ENCODE measurements around the gene C9orf40.

DNA sequence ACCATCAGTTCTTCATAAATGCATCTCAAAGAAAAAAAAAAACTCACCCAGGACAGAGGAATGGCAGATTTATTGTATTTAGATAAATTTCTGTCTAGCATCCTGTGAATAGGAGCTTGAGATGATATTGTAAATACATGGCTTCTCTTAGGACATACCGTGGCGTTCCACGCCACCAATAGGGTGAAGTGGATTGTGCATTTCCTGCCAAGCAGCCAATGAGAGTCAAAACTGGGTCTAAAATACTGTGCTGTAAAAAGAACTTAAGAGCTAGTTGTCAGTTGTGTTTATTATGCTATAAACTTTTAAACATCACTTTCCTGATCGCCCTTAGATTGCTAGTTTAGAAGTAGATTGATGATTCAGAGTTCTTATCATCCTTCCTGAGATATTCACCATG is 44.0 kb downstream of the C9orf40 start:
- TF ChIP-seq, protein P1, sequence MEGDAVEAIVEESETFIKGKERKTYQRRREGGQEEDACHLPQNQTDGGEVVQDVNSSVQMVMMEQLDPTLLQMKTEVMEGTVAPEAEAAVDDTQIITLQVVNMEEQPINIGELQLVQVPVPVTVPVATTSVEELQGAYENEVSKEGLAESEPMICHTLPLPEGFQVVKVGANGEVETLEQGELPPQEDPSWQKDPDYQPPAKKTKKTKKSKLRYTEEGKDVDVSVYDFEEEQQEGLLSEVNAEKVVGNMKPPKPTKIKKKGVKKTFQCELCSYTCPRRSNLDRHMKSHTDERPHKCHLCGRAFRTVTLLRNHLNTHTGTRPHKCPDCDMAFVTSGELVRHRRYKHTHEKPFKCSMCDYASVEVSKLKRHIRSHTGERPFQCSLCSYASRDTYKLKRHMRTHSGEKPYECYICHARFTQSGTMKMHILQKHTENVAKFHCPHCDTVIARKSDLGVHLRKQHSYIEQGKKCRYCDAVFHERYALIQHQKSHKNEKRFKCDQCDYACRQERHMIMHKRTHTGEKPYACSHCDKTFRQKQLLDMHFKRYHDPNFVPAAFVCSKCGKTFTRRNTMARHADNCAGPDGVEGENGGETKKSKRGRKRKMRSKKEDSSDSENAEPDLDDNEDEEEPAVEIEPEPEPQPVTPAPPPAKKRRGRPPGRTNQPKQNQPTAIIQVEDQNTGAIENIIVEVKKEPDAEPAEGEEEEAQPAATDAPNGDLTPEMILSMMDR (conservative IDR thresholded peaks at IDR 0.05 in 1 of 2, IDR thresholded peaks at IDR 0.05 in 1 of 2; ENCODE audit: low read depth in 1 of 2, low read length in 2 of 2) = no peak
- TF ChIP-seq EZH2 (IDR thresholded peaks at IDR 0.05; ENCODE audit: low read length, missing control alignments) = no peak

Measured in fibroblast of lung (primary cell).